ENCODE results near the gene ORAI2.
"Not testable (repeated sequence)": the region's sequence is repeated elsewhere in the genome, so short reads cannot be mapped to it uniquely, and the experiment has no call there.

ORAI2 gene

DNA sequence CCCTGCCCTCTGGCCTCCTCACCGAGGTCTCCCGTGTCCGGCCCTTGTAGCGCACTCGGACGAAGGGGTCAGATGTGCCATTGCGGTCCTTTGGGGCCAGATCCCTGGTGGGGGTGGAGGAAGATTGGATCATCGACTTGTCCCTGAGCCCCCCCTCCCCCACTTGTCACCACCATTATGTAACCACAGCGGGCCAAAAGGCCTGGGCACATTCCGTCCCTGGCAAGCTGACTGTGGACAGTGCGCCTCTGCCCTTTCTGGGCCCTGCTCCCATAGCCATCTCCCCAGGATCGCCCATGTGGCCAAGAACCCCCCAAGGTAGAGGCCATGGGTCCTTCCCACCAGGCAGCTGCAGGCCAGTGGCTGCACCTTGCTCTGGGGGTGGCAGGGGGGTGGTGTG, 69.8 kb downstream of the ORAI2 start:
- DNase-seq (ENCODE audit: low read depth in 2 of 2): not testable (repeated sequence)

DNA sequence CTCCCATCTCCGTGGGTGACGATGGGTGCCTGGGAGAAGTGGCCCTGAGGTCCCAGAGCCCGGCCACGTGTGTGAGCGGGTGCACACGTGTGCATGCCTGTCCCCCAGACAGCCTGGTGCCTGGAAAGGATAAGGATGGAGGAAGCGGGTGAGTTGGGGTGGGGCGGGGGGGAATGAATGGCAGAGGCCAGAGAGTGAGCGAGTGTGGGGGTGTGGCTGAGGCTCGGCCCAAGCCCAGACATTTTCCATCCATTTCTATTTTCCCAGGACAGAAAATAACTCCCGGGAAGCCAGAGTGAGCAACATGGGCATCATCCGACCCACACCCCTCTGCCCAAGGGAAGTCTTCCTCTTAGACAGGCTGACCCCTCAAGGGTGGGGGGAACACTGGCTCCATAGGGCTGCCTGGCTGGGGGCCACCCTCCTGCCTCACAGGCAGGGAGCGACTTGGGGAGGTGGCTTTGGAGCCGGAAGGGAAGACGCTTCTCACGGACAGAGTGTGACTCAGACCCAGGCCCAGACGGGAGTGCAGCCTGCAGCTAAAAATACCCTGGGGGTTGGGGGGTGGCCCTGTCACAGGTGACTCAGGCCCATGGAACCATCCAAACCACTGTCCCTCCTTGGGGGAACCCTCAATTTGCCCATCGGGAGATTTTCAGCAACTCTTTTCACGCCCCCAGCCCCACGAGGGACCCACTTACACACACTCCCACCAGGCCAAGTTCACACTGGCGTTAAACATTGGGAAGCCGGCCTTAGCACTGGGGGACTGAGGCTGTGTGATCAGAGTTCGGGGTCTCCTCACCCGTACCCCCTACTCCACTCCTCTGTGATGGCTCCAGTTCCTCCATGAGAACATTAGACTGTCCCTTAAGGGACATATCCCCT, 72.2 kb downstream of the ORAI2 start:
- DNase-seq (ENCODE audit: low read depth in 2 of 2): not testable (repeated sequence)
